HEK293 (cell line): Measurements from ENCODE around the gene GPD1.

ENCODE experiments used
- CTCF ChIA-PET: fragments of 350-600 bp; formaldehyde crosslinking; extraction: SDS; loops from one replicate; lab custom pipeline; 2021; ENCODE audit warnings: antibody characterized with exemption; lab: Yijun Ruan, JAX
- POLR2A ChIA-PET: fragments of 300-600 bp; formaldehyde crosslinking; extraction: SDS; loops from one replicate; lab custom pipeline; 2020; ENCODE audit warnings: antibody characterized with exemption, inconsistent platforms; lab: Yijun Ruan, JAX
- H3K27ac ChIP-seq: fragments of 200-500 bp; sonication (Bioruptor generic); 2 replicates; pipeline ENCODE4 v1.5.1; 2014; ENCODE audit warnings: low read depth, low read length, control low read depth, inconsistent platforms; ENCODE audit errors: extremely low read depth
- H3K36me3 ChIP-seq, 2 experiments: fragments of 200-500 bp in 1 of 2; sonication (Bioruptor generic) in 1 of 2; 1 replicate in 1 of 2; 2 replicates in 1 of 2; pipeline ENCODE4 v1.5.1; 2014 to 2017; ENCODE audit warnings: inconsistent platforms in 2 of 2, low read length in 2 of 2; ENCODE audit not compliant: control insufficient read depth in 2 of 2, insufficient read depth in 1 of 2
- H3K4me1 ChIP-seq: fragments of 200-500 bp; sonication (Bioruptor generic); 2 replicates; pipeline ENCODE4 v1.5.1; 2014; ENCODE audit warnings: mild to moderate bottlenecking, low read length, inconsistent platforms; ENCODE audit not compliant: control insufficient read depth, insufficient read depth
- H3K4me3 ChIP-seq: 2 replicates; pipeline ENCODE4 v1.5.1; 2011; ENCODE audit warnings: low read depth, mild to moderate bottlenecking, control low read depth, low read length, moderate library complexity
- H3K9me3 ChIP-seq: fragments of 200-500 bp; sonication (Bioruptor generic); 2 replicates; pipeline ENCODE4 v1.5.1; 2014; ENCODE audit warnings: low read depth, low read length, inconsistent platforms; ENCODE audit not compliant: control insufficient read depth, insufficient read depth
- ATF2 ChIP-seq: fragments of 450-650 bp; formaldehyde crosslinking; IDR thresholded peaks from 2 replicates; pipeline ENCODE4 v1.5.1; 2016; ENCODE audit warnings: missing biosample characterization, missing genetic modification characterization, low read depth
- GLI4 ChIP-seq: fragments of 450-650 bp; formaldehyde crosslinking; IDR thresholded peaks from 2 replicates; pipeline ENCODE4 v1.5.1; 2016; ENCODE audit warnings: missing biosample characterization, missing genetic modification characterization
- OSR2 ChIP-seq: fragments of 450-650 bp; formaldehyde crosslinking; IDR thresholded peaks from 2 replicates; pipeline ENCODE4 v1.5.1; 2016; ENCODE audit warnings: missing biosample characterization, missing genetic modification characterization
- PBX3 ChIP-seq: sonication (generic); formaldehyde crosslinking; IDR thresholded peaks from 2 replicates; pipeline ENCODE4 v1.8.1; 2022; ENCODE audit warnings: mild to moderate bottlenecking, moderate library complexity, missing genetic modification reagents
- SCRT2 ChIP-seq: fragments of 450-650 bp; formaldehyde crosslinking; IDR thresholded peaks from 2 replicates; pipeline ENCODE4 v1.5.1; 2016; ENCODE audit warnings: missing biosample characterization, missing genetic modification characterization
- ZBTB20 ChIP-seq: fragments of 450-650 bp; formaldehyde crosslinking; IDR thresholded peaks from 2 replicates; pipeline ENCODE4 v1.5.1; 2016; ENCODE audit warnings: missing biosample characterization, missing genetic modification characterization
- ZNF16 ChIP-seq: fragments of 450-650 bp; formaldehyde crosslinking; IDR thresholded peaks from 2 replicates; pipeline ENCODE4 v1.5.1; 2016; ENCODE audit warnings: low read depth, missing biosample characterization, missing genetic modification characterization
- ZNF398 ChIP-seq: fragments of 450-650 bp; formaldehyde crosslinking; IDR thresholded peaks from 2 replicates; pipeline ENCODE4 v1.5.1; 2017; ENCODE audit warnings: missing biosample characterization, missing genetic modification characterization
- ZNF473 ChIP-seq: fragments of 450-650 bp; formaldehyde crosslinking; IDR thresholded peaks from 2 replicates; pipeline ENCODE4 v1.5.1; 2017; ENCODE audit warnings: missing biosample characterization, missing genetic modification characterization
- ZNF561 ChIP-seq: fragments of 450-650 bp; IDR thresholded peaks from 2 replicates; pipeline ENCODE4 v1.5.1; 2018; ENCODE audit warnings: missing biosample characterization, missing genetic modification characterization, borderline replicate concordance
- ZNF664 ChIP-seq: fragments of 450-650 bp; formaldehyde crosslinking; IDR thresholded peaks from 2 replicates; pipeline ENCODE4 v1.5.1; 2016; ENCODE audit warnings: missing biosample characterization, missing genetic modification characterization
- ZNF692 ChIP-seq: fragments of 450-650 bp; formaldehyde crosslinking; IDR thresholded peaks from 2 replicates; pipeline ENCODE4 v1.5.1; 2016; ENCODE audit warnings: missing biosample characterization, missing genetic modification characterization
- ZNF785 ChIP-seq: fragments of 450-650 bp; formaldehyde crosslinking; IDR thresholded peaks from 2 replicates; pipeline ENCODE4 v1.5.1; 2016; ENCODE audit warnings: missing biosample characterization, missing genetic modification characterization
- TF ChIP-seq, protein P1 (sequence below): fragments of 450-650 bp; formaldehyde crosslinking; IDR thresholded peaks from 2 replicates; pipeline ENCODE4 v1.5.1; 2017; ENCODE audit warnings: missing biosample characterization, missing genetic modification characterization
- TF ChIP-seq, protein P2 (sequence below): fragments of 450-650 bp; formaldehyde crosslinking; IDR thresholded peaks from 2 replicates; pipeline ENCODE4 v1.5.1; 2016; ENCODE audit warnings: missing biosample characterization, missing genetic modification characterization, borderline replicate concordance

Gene GPD1

DNA sequence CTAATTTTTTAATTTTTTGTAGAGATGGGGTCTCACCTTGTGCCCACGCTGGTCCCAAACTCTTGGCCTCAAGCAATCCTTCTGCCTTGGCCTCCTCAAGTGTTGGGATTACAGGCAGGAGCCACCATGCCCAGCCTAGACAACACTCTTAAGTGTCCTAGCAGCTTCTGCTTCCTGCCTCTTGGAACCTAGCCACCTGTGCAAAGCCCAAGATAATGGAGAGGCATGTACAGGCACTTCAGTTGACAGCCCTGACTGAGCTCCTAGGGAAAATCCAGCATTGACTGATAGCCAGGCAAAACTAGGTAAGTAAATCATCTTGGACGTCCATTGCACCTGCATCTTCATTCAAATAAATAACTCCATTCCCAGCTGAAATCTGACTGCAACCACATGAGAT is 23.7 kb downstream of the GPD1 start:
- Histone ChIP-seq H3K27ac (no peak overlapping the region), H3K4me3 (no peak overlapping the region), H3K4me1 (no peaks in the 10 kb centered on the region), H3K36me3 (peaks cover 35 to 61% of the 10 kb centered on the region in 2 experiments), H3K9me3 (no peaks in the 10 kb centered on the region)
- ChIA-PET POLR2A (interaction anchor here (0.7 to 3.6 kb wide), 3 partner anchors 15 to 236 kb away, joined by 6 to 19 read pairs (median 6); partner anchors contain the start of gene COX14), CTCF (interaction anchor here (0.6 to 1.4 kb wide), 2 partner anchors 53 to 82 kb away, joined by 3 read pairs; no protein-coding TSS in a partner anchor)
- TF ChIP-seq SCRT2 (tag by site-specific recombination): 0 out of 2 replicates have a peak, but pooled peaks have one; percentile 15
- no peak for TF ChIP-seq ZNF561 (tag by site-specific recombination)
- TF ChIP-seq ZNF785 (tag by site-specific recombination): no peak
- no peak for TF ChIP-seq ZNF16 (tag by site-specific recombination)
- peak; percentile 32; the same call in 1 of the 2 replicates for TF ChIP-seq OSR2
- no peak for TF ChIP-seq ZNF692 (tag by site-specific recombination)
- TF ChIP-seq ZNF473: no peak
- no peak for TF ChIP-seq PBX3 (CRISPR knock-in tag)
- TF ChIP-seq, protein P1, sequence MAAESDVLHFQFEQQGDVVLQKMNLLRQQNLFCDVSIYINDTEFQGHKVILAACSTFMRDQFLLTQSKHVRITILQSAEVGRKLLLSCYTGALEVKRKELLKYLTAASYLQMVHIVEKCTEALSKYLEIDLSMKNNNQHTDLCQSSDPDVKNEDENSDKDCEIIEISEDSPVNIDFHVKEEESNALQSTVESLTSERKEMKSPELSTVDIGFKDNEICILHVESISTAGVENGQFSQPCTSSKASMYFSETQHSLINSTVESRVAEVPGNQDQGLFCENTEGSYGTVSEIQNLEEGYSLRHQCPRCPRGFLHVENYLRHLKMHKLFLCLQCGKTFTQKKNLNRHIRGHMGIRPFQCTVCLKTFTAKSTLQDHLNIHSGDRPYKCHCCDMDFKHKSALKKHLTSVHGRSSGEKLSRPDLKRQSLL (tag by site-specific recombination): no peak
- TF ChIP-seq, all 188 proteins: peak for 2

- Histone ChIP-seq H3K9me3 (no peaks in the 10 kb centered on the region), H3K36me3 (peaks cover 35 to 65% of the 10 kb centered on the region in 2 experiments), H3K4me3 (no peak overlapping the region), H3K27ac (no peak overlapping the region), H3K4me1 (no peaks in the 10 kb centered on the region)
- ChIA-PET CTCF (interaction anchor here (1.0 to 3.0 kb wide), 5 partner anchors 10 to 185 kb away, joined by 3 to 21 read pairs (median 7); partner anchors contain the start of gene COX14), POLR2A (interaction anchor here (0.6 to 2.8 kb wide), 3 partner anchors 10 to 17 kb away, joined by 3 to 8 read pairs (median 7); partner anchors contain the start of gene COX14)
- TF ChIP-seq ATF2 (0 out of 2 replicates have a peak, but pooled peaks have one; percentile 33), ZBTB20 (no peak), GLI4 (tag by site-specific recombination) (no peak), ZNF664 (no peak), ZNF398 (tag by site-specific recombination) (no peak)
- TF ChIP-seq, protein P2, sequence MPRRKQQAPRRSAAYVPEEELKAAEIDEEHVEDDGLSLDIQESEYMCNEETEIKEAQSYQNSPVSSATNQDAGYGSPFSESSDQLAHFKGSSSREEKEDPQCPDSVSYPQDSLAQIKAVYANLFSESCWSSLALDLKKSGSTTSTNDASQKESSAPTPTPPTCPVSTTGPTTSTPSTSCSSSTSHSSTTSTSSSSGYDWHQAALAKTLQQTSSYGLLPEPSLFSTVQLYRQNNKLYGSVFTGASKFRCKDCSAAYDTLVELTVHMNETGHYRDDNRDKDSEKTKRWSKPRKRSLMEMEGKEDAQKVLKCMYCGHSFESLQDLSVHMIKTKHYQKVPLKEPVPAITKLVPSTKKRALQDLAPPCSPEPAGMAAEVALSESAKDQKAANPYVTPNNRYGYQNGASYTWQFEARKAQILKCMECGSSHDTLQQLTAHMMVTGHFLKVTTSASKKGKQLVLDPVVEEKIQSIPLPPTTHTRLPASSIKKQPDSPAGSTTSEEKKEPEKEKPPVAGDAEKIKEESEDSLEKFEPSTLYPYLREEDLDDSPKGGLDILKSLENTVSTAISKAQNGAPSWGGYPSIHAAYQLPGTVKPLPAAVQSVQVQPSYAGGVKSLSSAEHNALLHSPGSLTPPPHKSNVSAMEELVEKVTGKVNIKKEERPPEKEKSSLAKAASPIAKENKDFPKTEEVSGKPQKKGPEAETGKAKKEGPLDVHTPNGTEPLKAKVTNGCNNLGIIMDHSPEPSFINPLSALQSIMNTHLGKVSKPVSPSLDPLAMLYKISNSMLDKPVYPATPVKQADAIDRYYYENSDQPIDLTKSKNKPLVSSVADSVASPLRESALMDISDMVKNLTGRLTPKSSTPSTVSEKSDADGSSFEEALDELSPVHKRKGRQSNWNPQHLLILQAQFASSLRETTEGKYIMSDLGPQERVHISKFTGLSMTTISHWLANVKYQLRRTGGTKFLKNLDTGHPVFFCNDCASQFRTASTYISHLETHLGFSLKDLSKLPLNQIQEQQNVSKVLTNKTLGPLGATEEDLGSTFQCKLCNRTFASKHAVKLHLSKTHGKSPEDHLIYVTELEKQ (tag by site-specific recombination): no peak
Measured at GRCh38 chr12:50129290-50129689, 25.5 kb downstream of the GPD1 start.
